Activated effector memory CD4-positive, alpha-beta T cell treated with anti-CD3 and anti-CD28 coated beads, Interleukin-2, amount 50 U/mL, for 16 hours (primary cell): Measurements from ENCODE around the gene IFI27.

ENCODE experiments used
- DNase-seq: peaks from one replicate; pipeline ENCODE4 v3.0.0-alpha.2; 2020

The IFI27 gene

DNA sequence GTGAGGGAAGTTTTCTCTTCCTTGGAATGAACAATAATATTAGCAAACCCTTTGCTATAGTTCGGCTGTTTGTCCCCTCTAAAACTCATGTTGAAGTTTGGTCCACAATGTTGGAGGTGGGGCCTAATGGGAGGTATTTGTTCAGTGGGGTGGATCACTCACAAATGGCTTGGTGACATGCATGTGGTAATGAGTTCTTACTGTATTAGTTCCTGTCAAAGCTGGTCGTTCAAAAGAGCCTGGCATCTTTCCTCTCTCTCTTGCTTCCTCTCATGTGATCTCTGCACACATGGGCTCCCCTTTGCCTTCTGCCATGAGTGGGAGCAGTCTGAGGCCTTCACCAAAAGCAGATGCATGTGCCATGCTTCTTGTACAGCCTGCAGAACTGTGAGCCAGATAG is 50.5 kb downstream of the IFI27 start:
- no peak for DNase-seq

DNA sequence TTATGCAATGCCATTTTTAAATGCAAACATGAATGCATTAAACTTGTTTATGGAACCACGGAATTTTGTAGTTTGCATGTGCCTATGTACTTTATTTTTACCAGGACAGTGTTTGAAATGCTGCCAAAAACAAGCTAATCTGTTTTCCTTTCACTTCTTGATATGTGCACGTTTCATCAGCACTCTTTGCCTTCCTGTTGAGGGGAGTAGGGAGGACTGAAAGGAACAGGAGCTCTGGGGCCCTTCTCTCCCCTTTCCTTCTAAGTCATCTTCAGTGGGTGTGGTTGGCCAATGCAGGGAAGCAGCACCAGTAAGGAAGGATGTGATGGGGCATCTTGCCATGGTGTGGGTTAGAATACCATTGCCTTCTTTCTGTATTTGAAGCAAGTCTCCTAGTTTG is 51.4 kb downstream of the IFI27 start:
- no peak for DNase-seq

DNA sequence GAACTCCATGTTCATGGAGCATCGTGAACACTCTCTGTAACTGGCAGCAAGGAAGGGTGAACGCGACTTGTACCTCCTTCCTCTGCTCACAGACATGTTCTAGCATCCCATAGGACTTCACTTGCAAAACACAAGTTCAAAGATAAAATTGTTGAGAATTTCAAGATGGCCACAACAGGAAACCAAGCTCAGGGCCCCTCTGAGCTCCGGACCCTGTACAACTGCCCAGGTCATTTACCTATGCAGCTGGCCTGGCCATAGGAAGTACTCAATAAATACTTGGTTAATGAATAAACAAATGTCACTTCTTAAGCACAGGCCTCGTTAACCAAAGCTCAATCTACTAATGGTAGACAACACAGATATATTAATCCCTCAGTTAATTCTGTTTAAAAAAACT is 51.9 kb downstream of the IFI27 start:
- DNase-seq, result no peak

DNA sequence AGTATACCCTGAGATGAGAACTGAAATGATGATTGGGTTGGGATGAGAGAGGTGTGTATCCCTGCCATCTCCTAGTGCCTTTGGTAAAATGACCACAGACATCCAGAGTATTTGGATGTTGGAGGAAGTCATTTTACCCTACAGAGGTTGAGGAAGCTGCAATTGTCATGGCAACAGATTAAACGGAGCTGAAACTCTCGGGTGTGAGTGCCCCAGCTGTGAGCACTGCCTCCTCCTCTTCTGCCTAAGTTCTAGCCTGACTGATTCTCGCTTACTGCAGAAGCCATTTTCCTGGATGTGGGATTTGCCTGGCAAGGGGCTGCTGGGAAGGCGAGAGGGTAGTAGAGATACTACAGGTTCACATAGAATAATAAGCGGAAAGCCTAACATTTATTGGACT is 53.3 kb downstream of the IFI27 start:
- DNase-seq, result no peak

DNA sequence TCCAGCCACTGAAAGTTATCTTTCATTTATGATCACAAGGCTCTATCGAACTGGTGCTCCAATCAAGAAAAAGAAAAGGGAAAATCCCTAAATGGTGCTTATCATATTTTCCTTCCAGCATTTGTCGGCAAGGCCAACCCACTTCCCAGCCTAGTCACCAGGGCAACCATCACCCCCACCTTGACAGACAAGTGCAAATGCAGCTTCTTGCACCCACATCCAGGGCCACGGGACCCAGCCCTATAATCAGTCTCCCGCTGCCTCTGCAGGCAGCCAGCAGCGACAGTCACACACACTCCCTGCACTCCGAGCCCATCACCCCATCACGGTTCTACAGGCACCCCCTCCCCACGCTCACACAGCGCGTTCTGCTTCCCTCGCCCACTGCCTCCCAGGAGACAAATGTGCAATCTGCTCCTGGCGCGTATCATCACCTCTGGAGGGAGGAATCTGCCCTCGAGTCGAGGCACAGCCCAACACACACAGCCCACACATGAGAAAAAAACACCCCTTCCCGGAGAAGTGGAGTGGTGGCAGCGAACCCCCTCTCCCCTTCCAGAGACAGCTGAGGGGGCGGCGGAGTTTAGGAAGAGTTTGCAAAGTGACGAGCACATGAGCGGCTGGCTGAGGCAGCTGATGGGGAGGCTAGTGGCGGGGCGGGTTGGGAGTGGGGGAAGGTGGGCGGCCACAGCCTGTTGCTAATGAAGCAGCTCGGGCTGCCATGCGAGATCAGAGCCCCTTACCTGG is 54.3 kb downstream of the IFI27 start:
- no peak for DNase-seq

DNA sequence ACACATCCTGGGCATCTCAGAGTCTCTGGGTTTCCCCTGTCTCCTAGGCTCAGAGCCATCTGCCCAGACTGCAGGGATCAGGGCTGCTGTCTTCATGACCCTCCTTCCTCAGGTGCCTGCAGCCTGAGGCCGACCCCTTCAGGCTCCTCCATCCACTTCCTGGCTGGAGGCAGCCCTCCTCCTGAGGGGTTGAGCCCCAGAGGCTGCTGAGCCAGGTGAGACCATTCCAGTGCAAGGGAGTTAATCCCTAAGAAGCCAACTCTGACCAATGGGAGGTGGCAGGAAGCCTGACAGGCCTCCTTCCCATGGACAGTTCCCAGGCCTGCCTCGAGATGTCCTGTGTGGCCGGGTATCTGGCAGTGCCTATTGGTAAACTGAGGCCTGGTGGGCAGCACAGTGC is 55.2 kb downstream of the IFI27 start:
- no peak for DNase-seq
